GM23338 (cell line): ENCODE data around the gene ANKFN1. TPM values are rescaled to one million over a fixed set of nuclear protein-coding genes. Genes with fewer than 3 reads are reported as not detected.

Experiments used
- ATAC-seq: fragments of 200-7000 bp; cut with Tn5 transposase; 3 replicates; pipeline ENCODE4 v1.9.1; 2020
- DNase-seq: peaks from one replicate; pipeline ENCODE4 v3.0.0-alpha.2; 2015; ENCODE audit warnings: low spot score
- H2AFZ ChIP-seq: fragments of 200-600 bp; sonication (generic); 2 replicates; pipeline ENCODE4 v1.8.0; 2016; ENCODE audit warnings: antibody characterized with exemption, mild to moderate bottlenecking, moderate library complexity
- H3F3A ChIP-seq: fragments of 200-600 bp; sonication (generic); replicated peaks from 2 replicates; pipeline ENCODE4 v1.8.0; 2017; ENCODE audit warnings: antibody characterized with exemption, mixed run types, low read depth
- H3K27ac ChIP-seq: fragments of 200-600 bp; sonication (generic); 2 replicates; pipeline ENCODE4 v1.6.1; 2016; ENCODE audit warnings: low read depth
- H3K27me3 ChIP-seq: fragments of 200-600 bp; sonication (generic); 2 replicates; pipeline ENCODE4 v1.8.0; 2016; ENCODE audit warnings: mild to moderate bottlenecking, mixed run types, moderate library complexity; ENCODE audit not compliant: insufficient read depth
- H3K36me3 ChIP-seq: fragments of 200-600 bp; sonication (generic); 2 replicates; pipeline ENCODE4 v1.8.0; 2016; ENCODE audit warnings: mild to moderate bottlenecking; ENCODE audit not compliant: insufficient read depth
- H3K4me1 ChIP-seq: fragments of 200-600 bp; sonication (generic); 2 replicates; pipeline ENCODE4 v1.8.0; 2016; ENCODE audit warnings: mild to moderate bottlenecking, moderate library complexity; ENCODE audit not compliant: insufficient read depth
- H3K4me2 ChIP-seq: fragments of 200-600 bp; sonication (generic); 2 replicates; pipeline ENCODE4 v1.7.1; 2017; ENCODE audit warnings: mixed run types
- H3K4me3 ChIP-seq: fragments of 200-600 bp; sonication (generic); 2 replicates; pipeline ENCODE4 v1.6.1; 2016; ENCODE audit warnings: mixed run types
- H3K79me2 ChIP-seq: fragments of 200-600 bp; sonication (generic); replicated peaks from 2 replicates; pipeline ENCODE4 v1.8.0; 2017; ENCODE audit warnings: mild to moderate bottlenecking; ENCODE audit not compliant: insufficient read depth
- H3K9me2 ChIP-seq: fragments of 200-600 bp; sonication (generic); 2 replicates; pipeline ENCODE4 v1.8.0; 2017; ENCODE audit not compliant: insufficient read depth
- H4K20me1 ChIP-seq: fragments of 200-600 bp; sonication (generic); replicated peaks from 2 replicates; pipeline ENCODE4 v1.8.0; 2017; ENCODE audit warnings: mild to moderate bottlenecking; ENCODE audit not compliant: insufficient read depth
- H3K27ac Mint-ChIP-seq: 2 replicates; pipeline ENCODE4 v1.8.0; 2020; ENCODE audit warnings: inconsistent platforms, mild to moderate bottlenecking, moderate library complexity, mixed read lengths
- H3K27me3 Mint-ChIP-seq: 3 replicates; pipeline ENCODE4 v1.8.0; 2022; ENCODE audit warnings: low read depth, mild to moderate bottlenecking, moderate library complexity, mixed read lengths, inconsistent platforms; ENCODE audit not compliant: insufficient read depth, poor library complexity
- H3K36me3 Mint-ChIP-seq: 3 replicates; pipeline ENCODE4 v1.8.0; 2021; ENCODE audit warnings: low read depth, mild to moderate bottlenecking, inconsistent platforms, moderate library complexity, mixed read lengths
- H3K4me1 Mint-ChIP-seq: 3 replicates; pipeline ENCODE4 v1.8.0; 2020; ENCODE audit warnings: mild to moderate bottlenecking, inconsistent platforms, mixed read lengths
- H3K4me3 Mint-ChIP-seq: 3 replicates; pipeline ENCODE4 v1.8.0; 2021; ENCODE audit warnings: moderate library complexity, mild to moderate bottlenecking, inconsistent platforms, mixed read lengths
- H3K9me3 Mint-ChIP-seq: 3 replicates; pipeline ENCODE4 v1.8.0; 2020; ENCODE audit warnings: moderate library complexity, mild to moderate bottlenecking, inconsistent platforms, mixed read lengths
- CREB1 ChIP-seq: fragments of 250-450 bp; sonication (Bioruptor Pico); IDR thresholded peaks from 2 replicates; pipeline ENCODE4 v1.5.0; 2020; ENCODE audit warnings: low read depth, mild to moderate bottlenecking, moderate library complexity
- ETS1 ChIP-seq: IDR thresholded peaks from 2 replicates; pipeline ENCODE4 v1.6.1; 2016; ENCODE audit warnings: antibody characterized with exemption
- EZH2 ChIP-seq: fragments of 200-600 bp; sonication (generic); IDR thresholded peaks from one replicate; pipeline ENCODE4 v1.8.0; 2017; ENCODE audit warnings: antibody characterized with exemption, mild to moderate bottlenecking, low read depth; ENCODE audit not compliant: unreplicated experiment
- EZH2phosphoT487 ChIP-seq: fragments of 200-600 bp; sonication (generic); IDR thresholded peaks from one replicate; pipeline ENCODE4 v1.8.1; 2018; ENCODE audit warnings: antibody characterized with exemption; ENCODE audit not compliant: unreplicated experiment
- JUNB ChIP-seq: IDR thresholded peaks from one replicate; pipeline ENCODE4 v1.6.1; 2016; ENCODE audit warnings: antibody characterized with exemption; ENCODE audit not compliant: unreplicated experiment
- NANOG ChIP-seq: IDR thresholded peaks from 2 replicates; pipeline ENCODE4 v1.6.1; 2016; ENCODE audit warnings: antibody characterized with exemption, borderline replicate concordance
- POLR2AphosphoS5 ChIP-seq: IDR thresholded peaks from 2 replicates; pipeline ENCODE4 v1.6.1; 2016; ENCODE audit warnings: antibody characterized with exemption, low read depth
- STAT1 ChIP-seq: IDR thresholded peaks from one replicate; pipeline ENCODE4 v1.6.1; 2016; ENCODE audit warnings: antibody characterized with exemption; ENCODE audit not compliant: unreplicated experiment
- ZNF331 ChIP-seq: fragments of 250-450 bp; sonication (Bioruptor Pico); IDR thresholded peaks from 2 replicates; pipeline ENCODE4 v1.5.0; 2020; ENCODE audit warnings: low read depth, mild to moderate bottlenecking, moderate library complexity
- polyA plus RNA-seq: library from polyadenylated mRNA; unstranded; fragments of >200 nt; fragmentation: Nextera tagmentation; extraction: Ambion mirVana; gene quantifications from 2 replicates; pipeline ENCODE4 v1.2.1, GENCODE V29; 2016
- total RNA-seq: library from RNA; depleted of rRNA; stranded (reverse); fragments of >200 nt; shearing (Covaris generic); gene quantifications from 2 replicates; pipeline ENCODE4 v1.2.3, GENCODE V29; 2014
- TF ChIP-seq, protein P1 (sequence below), 2 experiments: fragments of 200-600 bp in 1 of 2; sonication (generic) in 1 of 2; conservative IDR thresholded peaks; 2 replicates each; pipeline versions ENCODE4 v1.5.1 to v1.6.1; 2016 to 2017; ENCODE audit warnings: antibody characterized with exemption in 2 of 2, low read depth in 2 of 2, mild to moderate bottlenecking in 2 of 2, moderate library complexity in 1 of 2
- TF ChIP-seq, protein P2 (sequence below): IDR thresholded peaks from one replicate; pipeline ENCODE4 v1.6.1; 2018; ENCODE audit warnings: antibody characterized with exemption; ENCODE audit not compliant: unreplicated experiment

ANKFN1 gene
- total and polyA plus RNA-seq, 2 experiments from 2014 or later: not detected

GRCh38 chr17:56316604-56317003 lies 163.3 kb downstream of the ANKFN1 start:
- Histone ChIP-seq H3K27ac (no peak overlapping the region), H3K4me3 (no peak overlapping the region), H3F3A (no peaks in the 10 kb centered on the region), H3K4me2 (peak overlapping the region; percentile 2), H4K20me1 (no peaks in the 10 kb centered on the region), H2AFZ (no peak overlapping the region), H3K27me3 (no peaks in the 10 kb centered on the region), H3K36me3 (no peaks in the 10 kb centered on the region), H3K9me2 (peaks cover 7% of the 10 kb centered on the region; the same call in 1 of the 2 replicates), H3K79me2 (no peaks in the 10 kb centered on the region), H3K4me1 (peaks cover 47% of the 10 kb centered on the region)
- H3K4me1 Mint-ChIP-seq: peaks cover 33% of the 10 kb centered on the region
- DNase-seq (no peak), ATAC-seq (no peak)
- no peak overlapping the region for H3K4me3 Mint-ChIP-seq
- no peak for TF ChIP-seq EZH2phosphoT487
- TF ChIP-seq, protein P1, sequence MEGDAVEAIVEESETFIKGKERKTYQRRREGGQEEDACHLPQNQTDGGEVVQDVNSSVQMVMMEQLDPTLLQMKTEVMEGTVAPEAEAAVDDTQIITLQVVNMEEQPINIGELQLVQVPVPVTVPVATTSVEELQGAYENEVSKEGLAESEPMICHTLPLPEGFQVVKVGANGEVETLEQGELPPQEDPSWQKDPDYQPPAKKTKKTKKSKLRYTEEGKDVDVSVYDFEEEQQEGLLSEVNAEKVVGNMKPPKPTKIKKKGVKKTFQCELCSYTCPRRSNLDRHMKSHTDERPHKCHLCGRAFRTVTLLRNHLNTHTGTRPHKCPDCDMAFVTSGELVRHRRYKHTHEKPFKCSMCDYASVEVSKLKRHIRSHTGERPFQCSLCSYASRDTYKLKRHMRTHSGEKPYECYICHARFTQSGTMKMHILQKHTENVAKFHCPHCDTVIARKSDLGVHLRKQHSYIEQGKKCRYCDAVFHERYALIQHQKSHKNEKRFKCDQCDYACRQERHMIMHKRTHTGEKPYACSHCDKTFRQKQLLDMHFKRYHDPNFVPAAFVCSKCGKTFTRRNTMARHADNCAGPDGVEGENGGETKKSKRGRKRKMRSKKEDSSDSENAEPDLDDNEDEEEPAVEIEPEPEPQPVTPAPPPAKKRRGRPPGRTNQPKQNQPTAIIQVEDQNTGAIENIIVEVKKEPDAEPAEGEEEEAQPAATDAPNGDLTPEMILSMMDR (conservative IDR thresholded peaks at IDR 0.05; ENCODE audit: low read depth in 2 of 2): no peak
- TF ChIP-seq STAT1: no peak
- no peak for TF ChIP-seq ZNF331 (CRISPR knock-in tag)
- no peak for TF ChIP-seq NANOG
- TF ChIP-seq, protein P2, sequence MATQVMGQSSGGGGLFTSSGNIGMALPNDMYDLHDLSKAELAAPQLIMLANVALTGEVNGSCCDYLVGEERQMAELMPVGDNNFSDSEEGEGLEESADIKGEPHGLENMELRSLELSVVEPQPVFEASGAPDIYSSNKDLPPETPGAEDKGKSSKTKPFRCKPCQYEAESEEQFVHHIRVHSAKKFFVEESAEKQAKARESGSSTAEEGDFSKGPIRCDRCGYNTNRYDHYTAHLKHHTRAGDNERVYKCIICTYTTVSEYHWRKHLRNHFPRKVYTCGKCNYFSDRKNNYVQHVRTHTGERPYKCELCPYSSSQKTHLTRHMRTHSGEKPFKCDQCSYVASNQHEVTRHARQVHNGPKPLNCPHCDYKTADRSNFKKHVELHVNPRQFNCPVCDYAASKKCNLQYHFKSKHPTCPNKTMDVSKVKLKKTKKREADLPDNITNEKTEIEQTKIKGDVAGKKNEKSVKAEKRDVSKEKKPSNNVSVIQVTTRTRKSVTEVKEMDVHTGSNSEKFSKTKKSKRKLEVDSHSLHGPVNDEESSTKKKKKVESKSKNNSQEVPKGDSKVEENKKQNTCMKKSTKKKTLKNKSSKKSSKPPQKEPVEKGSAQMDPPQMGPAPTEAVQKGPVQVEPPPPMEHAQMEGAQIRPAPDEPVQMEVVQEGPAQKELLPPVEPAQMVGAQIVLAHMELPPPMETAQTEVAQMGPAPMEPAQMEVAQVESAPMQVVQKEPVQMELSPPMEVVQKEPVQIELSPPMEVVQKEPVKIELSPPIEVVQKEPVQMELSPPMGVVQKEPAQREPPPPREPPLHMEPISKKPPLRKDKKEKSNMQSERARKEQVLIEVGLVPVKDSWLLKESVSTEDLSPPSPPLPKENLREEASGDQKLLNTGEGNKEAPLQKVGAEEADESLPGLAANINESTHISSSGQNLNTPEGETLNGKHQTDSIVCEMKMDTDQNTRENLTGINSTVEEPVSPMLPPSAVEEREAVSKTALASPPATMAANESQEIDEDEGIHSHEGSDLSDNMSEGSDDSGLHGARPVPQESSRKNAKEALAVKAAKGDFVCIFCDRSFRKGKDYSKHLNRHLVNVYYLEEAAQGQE: no peak
- TF ChIP-seq ETS1: no peak
- no peak for TF ChIP-seq JUNB
- TF ChIP-seq CREB1: no peak
- no peak for TF ChIP-seq EZH2
- no peak for TF ChIP-seq POLR2AphosphoS5
- H3K9me3 Mint-ChIP-seq: no peaks in the 10 kb centered on the region
- no peaks in the 10 kb centered on the region for H3K36me3 Mint-ChIP-seq
- H3K27ac Mint-ChIP-seq: no peak overlapping the region
- H3K27me3 Mint-ChIP-seq: no peaks in the 10 kb centered on the region
